Dendritic cell treated with granulocyte-macrophage colony-stimulating factor and Interleukin-4, amounts not matched to agents 40 ng/mL and 50 ng/mL, for 4 days (primary cell): ENCODE data around the gene SLC16A14.

ENCODE experiments used
- H3K27ac Mint-ChIP-seq: one replicate; pipeline ENCODE4 v1.8.0; 2022; ENCODE audit warnings: mild to moderate bottlenecking, mixed read lengths
- H3K27me3 Mint-ChIP-seq: one replicate; pipeline ENCODE4 v1.8.0; 2022; ENCODE audit warnings: mild to moderate bottlenecking, mixed read lengths
- H3K36me3 Mint-ChIP-seq: one replicate; pipeline ENCODE4 v1.8.0; 2022; ENCODE audit warnings: low read depth, mixed read lengths
- H3K4me1 Mint-ChIP-seq: one replicate; pipeline ENCODE4 v1.8.0; 2022; ENCODE audit warnings: low read depth, mixed read lengths
- H3K4me3 Mint-ChIP-seq: one replicate; pipeline ENCODE4 v1.8.0; 2022; ENCODE audit warnings: mild to moderate bottlenecking, moderate library complexity, mixed read lengths
- H3K9me3 Mint-ChIP-seq: one replicate; pipeline ENCODE4 v1.8.0; 2022; ENCODE audit warnings: mixed read lengths
- intact Hi-C: fragments of 100-400 bp; cut with micrococcal nuclease; formaldehyde crosslinking; loops from one replicate; pipeline ENCODE4 v1.15.0; 2022

The SLC16A14 gene

GRCh38 chr2:230010501-230010900 is 58.2 kb downstream of the SLC16A14 start:
- no peaks in the 10 kb centered on the region for H3K36me3 Mint-ChIP-seq
- H3K27me3 Mint-ChIP-seq = no peaks in the 10 kb centered on the region
- no peaks in the 10 kb centered on the region for H3K9me3 Mint-ChIP-seq
- intact Hi-C loops = no loop called here
- H3K27ac Mint-ChIP-seq = no peak overlapping the region
- H3K4me1 Mint-ChIP-seq = peaks cover 9% of the 10 kb centered on the region
- no peak overlapping the region for H3K4me3 Mint-ChIP-seq

GRCh38 chr2:230008708-230009066 is 60.0 kb downstream of the SLC16A14 start:
- H3K4me3 Mint-ChIP-seq = no peak overlapping the region
- no peaks in the 10 kb centered on the region for H3K9me3 Mint-ChIP-seq
- H3K36me3 Mint-ChIP-seq = no peaks in the 10 kb centered on the region
- H3K27ac Mint-ChIP-seq = no peak overlapping the region
- no peaks in the 10 kb centered on the region for H3K27me3 Mint-ChIP-seq
- intact Hi-C loops = loop anchor here (1.0 kb wide), 2 partner anchors 152 to 603 kb away; no protein-coding TSS in a partner anchor
- peaks cover 9% of the 10 kb centered on the region for H3K4me1 Mint-ChIP-seq

- Mint-ChIP-seq H3K4me1 (peaks cover 9% of the 10 kb centered on the region), H3K4me3 (no peak overlapping the region), H3K27me3 (no peaks in the 10 kb centered on the region), H3K36me3 (no peaks in the 10 kb centered on the region), H3K27ac (no peak overlapping the region), H3K9me3 (no peaks in the 10 kb centered on the region)
- intact Hi-C loops = loop anchor here (1.0 kb wide), 2 partner anchors 152 to 603 kb away; no protein-coding TSS in a partner anchor
Measured at GRCh38 chr2:230007931-230008707, 60.6 kb downstream of the SLC16A14 start.

GRCh38 chr2:230000118-230000841 is 68.4 kb downstream of the SLC16A14 start:
- no peaks in the 10 kb centered on the region for H3K36me3 Mint-ChIP-seq
- no peaks in the 10 kb centered on the region for H3K9me3 Mint-ChIP-seq
- H3K27ac Mint-ChIP-seq = no peak overlapping the region
- H3K27me3 Mint-ChIP-seq = no peaks in the 10 kb centered on the region
- H3K4me3 Mint-ChIP-seq = no peak overlapping the region
- intact Hi-C loops = no loop called here
- peaks cover 5% of the 10 kb centered on the region for H3K4me1 Mint-ChIP-seq

GRCh38 chr2:229997565-229997964 is 71.2 kb downstream of the SLC16A14 start:
- Mint-ChIP-seq H3K27me3 (no peaks in the 10 kb centered on the region), H3K9me3 (no peaks in the 10 kb centered on the region), H3K36me3 (no peaks in the 10 kb centered on the region), H3K4me3 (no peak overlapping the region), H3K27ac (no peak overlapping the region), H3K4me1 (peaks cover 5% of the 10 kb centered on the region)
- intact Hi-C loops = no loop called here

GRCh38 chr2:229996320-229996719 is 72.4 kb downstream of the SLC16A14 start:
- H3K4me1 Mint-ChIP-seq = peaks cover 5% of the 10 kb centered on the region
- no peak overlapping the region for H3K27ac Mint-ChIP-seq
- H3K9me3 Mint-ChIP-seq = no peaks in the 10 kb centered on the region
- intact Hi-C loops = no loop called here
- no peak overlapping the region for H3K4me3 Mint-ChIP-seq
- no peaks in the 10 kb centered on the region for H3K36me3 Mint-ChIP-seq
- no peaks in the 10 kb centered on the region for H3K27me3 Mint-ChIP-seq

- Mint-ChIP-seq H3K9me3 (no peaks in the 10 kb centered on the region), H3K4me3 (no peak overlapping the region), H3K27me3 (no peaks in the 10 kb centered on the region), H3K4me1 (no peaks in the 10 kb centered on the region), H3K36me3 (no peaks in the 10 kb centered on the region), H3K27ac (no peak overlapping the region)
- intact Hi-C loops = no loop called here
Measured at GRCh38 chr2:229993236-229993635, 75.5 kb downstream of the SLC16A14 start.
